Ovary (tissue), 9 donors: ENCODE measurements around the gene ANKRD44. TPM values are rescaled to one million over a fixed set of nuclear protein-coding genes. Genes with fewer than 3 reads are reported as not detected.

Experiments used
- DNase-seq, 5 donors: peaks; one replicate each; pipeline ENCODE4 v3.0.0-alpha.2; 2019 to 2020
- H3K27ac ChIP-seq, 2 donors: fragments of 200-600 bp; one replicate each; pipeline versions ENCODE4 v1.5.1 to v1.8.0; 2019 to 2022
- H3K27me3 ChIP-seq: fragments of 200-600 bp; one replicate; pipeline ENCODE4 v1.8.0; 2022
- H3K36me3 ChIP-seq: fragments of 200-600 bp; sonication (generic); one replicate; pipeline ENCODE4 v1.5.1; 2019
- H3K4me1 ChIP-seq: one replicate; pipeline ENCODE4 v1.8.1; 2013; ENCODE audit warnings: mild to moderate bottlenecking, moderate library complexity; ENCODE audit not compliant: insufficient read depth
- H3K4me3 ChIP-seq: fragments of 200-600 bp; sonication (generic); one replicate; pipeline ENCODE4 v1.5.1; 2017
- H3K9me3 ChIP-seq, 2 donors: fragments of 200-600 bp in 1 of 2; sonication (generic) in 1 of 2; one replicate each; pipeline versions ENCODE4 v1.5.1 to v1.8.1; 2013 to 2019; ENCODE audit warnings: mild to moderate bottlenecking in 1 of 2, moderate library complexity in 1 of 2
- EP300 ChIP-seq: sonication (generic); formaldehyde crosslinking; IDR thresholded peaks from one replicate; pipeline ENCODE4 v1.6.1; 2017; ENCODE audit warnings: antibody characterized with exemption
- POLR2A ChIP-seq: fragments of 450-650 bp; IDR thresholded peaks from one replicate; pipeline ENCODE4 v1.6.1; 2017; ENCODE audit warnings: antibody characterized with exemption, mild to moderate bottlenecking, moderate library complexity
- WGBS, 3 donors: extraction: QIAGEN DNeasy Blood & Tissue Kit in 1 of 3; methylation state at CpG; one replicate each; pipeline versions ENCODE4 v1.1.5 to v1.1.7; 2013 to 2017; 5-methylcytosine and 5-hydroxymethylcytosine counted together
- intact Hi-C, 4 donors: fragments of 100-400 bp; cut with DNase I; formaldehyde crosslinking; loops; one replicate each; pipeline versions ENCODE4 v1.11.0 to v1.15.1; 2022 to 2023
- polyA plus RNA-seq, 2 donors: library from polyadenylated mRNA; stranded (reverse); fragments of 200-250 nt in 1 of 2; fragments of 350-450 nt in 1 of 2; fragmentation: Illumina TruSeq in 1 of 2; extraction: RNeasy Lipid Tissue Mini Kit (QIAGEN cat#74804) in 1 of 2; gene quantifications; one replicate each; pipeline ENCODE4 v1.2.3, GENCODE V29; 2013 to 2014
- total RNA-seq, 7 donors: library from RNA; depleted of rRNA in 2 of 7; stranded (reverse); fragments of >200 nt in 2 of 7; fragmentation: NEBNext Ultra II Directional in 3 of 7; extraction: Animal tissue kit (Norgen Biotek cat#: 25700) in 3 of 7; gene quantifications; one replicate each; pipeline versions ENCODE4 v1.1.0 to v1.2.4, GENCODE V29; 2016 to 2023
- TF ChIP-seq, protein P1 (sequence below), 3 donors: fragments of 450-650 bp in 2 of 3; fragments of 200-600 bp in 1 of 3; IDR thresholded peaks; one replicate each; pipeline versions ENCODE4 v1.5.1 to v1.8.0; 2016 to 2022; ENCODE audit warnings: antibody characterized with exemption in 3 of 3, mild to moderate bottlenecking in 1 of 3
- donor health status: DM: no; HTN: no; CAD: no; lungs with moderate emphysema.
- donor health status: DM: no; HTN: no; CAD: no.
- donor health status: Bipolar disorder and iron deficiency.
- donor health status: DM: yes; HTN: yes; CAD: no.
- donor health status: DM: no; HTN: no; CAD: no.
- donor health status: DM: yes; HTN: yes; CAD: no.

The ANKRD44 gene
- total and polyA plus RNA-seq, 9 donors: 2.6 to 60.0 (median 11.1) TPM

GRCh38 chr2:197121255-197121654 lies 189.3 kb downstream of the ANKRD44 start:
- Histone ChIP-seq H3K4me3 (no peak overlapping the region), H3K27me3 (no peaks in the 10 kb centered on the region), H3K4me1 (no peaks in the 10 kb centered on the region), H3K27ac (no peak overlapping the region), H3K36me3 (no peaks in the 10 kb centered on the region), H3K9me3 (no peaks in the 10 kb centered on the region)
- WGBS, 3 donors: 95 to 97% (median 96%) methylated on average over 8 of the region's 8 CpGs
- no peak for DNase-seq
- intact Hi-C loops: loop anchor here in 1 of 4 donors (5.0 kb wide), 1 partner anchor 256 kb away; no protein-coding TSS in a partner anchor
- TF ChIP-seq EP300 (no peak), POLR2A (no peak)
- TF ChIP-seq, protein P1, sequence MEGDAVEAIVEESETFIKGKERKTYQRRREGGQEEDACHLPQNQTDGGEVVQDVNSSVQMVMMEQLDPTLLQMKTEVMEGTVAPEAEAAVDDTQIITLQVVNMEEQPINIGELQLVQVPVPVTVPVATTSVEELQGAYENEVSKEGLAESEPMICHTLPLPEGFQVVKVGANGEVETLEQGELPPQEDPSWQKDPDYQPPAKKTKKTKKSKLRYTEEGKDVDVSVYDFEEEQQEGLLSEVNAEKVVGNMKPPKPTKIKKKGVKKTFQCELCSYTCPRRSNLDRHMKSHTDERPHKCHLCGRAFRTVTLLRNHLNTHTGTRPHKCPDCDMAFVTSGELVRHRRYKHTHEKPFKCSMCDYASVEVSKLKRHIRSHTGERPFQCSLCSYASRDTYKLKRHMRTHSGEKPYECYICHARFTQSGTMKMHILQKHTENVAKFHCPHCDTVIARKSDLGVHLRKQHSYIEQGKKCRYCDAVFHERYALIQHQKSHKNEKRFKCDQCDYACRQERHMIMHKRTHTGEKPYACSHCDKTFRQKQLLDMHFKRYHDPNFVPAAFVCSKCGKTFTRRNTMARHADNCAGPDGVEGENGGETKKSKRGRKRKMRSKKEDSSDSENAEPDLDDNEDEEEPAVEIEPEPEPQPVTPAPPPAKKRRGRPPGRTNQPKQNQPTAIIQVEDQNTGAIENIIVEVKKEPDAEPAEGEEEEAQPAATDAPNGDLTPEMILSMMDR (IDR thresholded peaks at IDR 0.05): no peak

DNA sequence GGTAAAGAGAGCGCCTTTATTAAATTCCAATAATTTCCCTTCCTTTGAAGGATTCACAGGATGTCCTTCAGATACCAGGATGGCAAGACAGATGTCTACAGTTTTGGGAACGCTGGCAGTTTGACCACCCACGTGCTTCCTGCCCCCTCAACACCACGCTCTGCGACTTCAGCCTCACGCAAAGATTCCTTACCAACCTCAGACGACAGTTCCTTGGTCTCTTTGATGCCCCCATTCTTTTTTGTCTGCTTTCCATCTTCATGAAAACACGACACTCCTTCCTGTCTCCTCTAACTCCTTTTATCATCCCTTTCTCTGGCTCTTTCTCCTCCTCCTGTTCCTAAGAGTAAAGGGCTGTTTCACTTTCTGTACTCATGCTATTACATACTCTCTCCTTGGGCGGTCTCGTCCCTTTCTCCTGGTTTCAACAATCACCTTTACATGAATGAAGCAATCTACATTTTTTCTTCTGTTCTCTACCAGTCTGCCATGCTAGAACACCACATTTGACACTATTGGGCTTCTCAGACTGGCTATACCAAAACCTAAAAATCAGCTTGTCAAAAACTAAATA lies 194.2 kb downstream of the ANKRD44 start:
- DNase-seq: no peak
- intact Hi-C loops: loop anchor here in 1 of 4 donors (5.0 to 10.0 kb wide), 2 partner anchors 198 to 266 kb away; partner anchors contain the start of gene ANKRD44
- H3K27me3 ChIP-seq: no peaks in the 10 kb centered on the region
- H3K4me3 ChIP-seq: no peak overlapping the region
- no peaks in the 10 kb centered on the region for H3K36me3 ChIP-seq
- no peak overlapping the region for H3K27ac ChIP-seq
- TF ChIP-seq POLR2A: no peak
- TF ChIP-seq, protein P1 (IDR thresholded peaks at IDR 0.05): no peak
- TF ChIP-seq EP300: no peak
- no peaks in the 10 kb centered on the region for H3K9me3 ChIP-seq
- 77 to 90% (median 85%) methylated on average over 10 of the region's 10 CpGs for WGBS, 3 donors
- no peaks in the 10 kb centered on the region for H3K4me1 ChIP-seq

DNA sequence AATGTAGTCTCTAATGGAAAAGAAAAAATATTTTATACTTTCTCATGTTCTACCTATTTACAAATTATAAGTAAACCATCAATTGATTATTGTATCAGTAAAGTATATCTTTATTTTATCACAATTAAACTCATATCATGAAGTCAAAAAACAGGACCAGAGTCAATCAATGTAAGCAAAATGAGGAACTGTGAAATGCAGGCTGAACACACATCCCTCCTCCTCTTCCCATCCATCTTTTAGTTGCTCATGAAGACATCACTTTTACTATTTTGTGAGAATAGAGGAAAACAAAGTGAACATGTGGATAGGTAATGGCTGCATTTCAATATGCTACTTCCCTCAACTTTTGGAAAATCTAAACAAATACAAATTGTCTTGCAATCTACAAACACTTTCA lies 195.3 kb downstream of the ANKRD44 start:
- Histone ChIP-seq H3K27ac (no peak overlapping the region), H3K9me3 (no peaks in the 10 kb centered on the region), H3K4me3 (no peak overlapping the region), H3K27me3 (no peaks in the 10 kb centered on the region), H3K4me1 (no peaks in the 10 kb centered on the region), H3K36me3 (no peaks in the 10 kb centered on the region)
- intact Hi-C loops: loop anchor here in 1 of 4 donors (5.0 to 10.0 kb wide), 2 partner anchors 199 to 267 kb away; partner anchors contain the start of gene ANKRD44
- TF ChIP-seq EP300: no peak
- no peak for TF ChIP-seq POLR2A
- TF ChIP-seq, protein P1 (IDR thresholded peaks at IDR 0.05): no peak
- no peak for DNase-seq

DNA sequence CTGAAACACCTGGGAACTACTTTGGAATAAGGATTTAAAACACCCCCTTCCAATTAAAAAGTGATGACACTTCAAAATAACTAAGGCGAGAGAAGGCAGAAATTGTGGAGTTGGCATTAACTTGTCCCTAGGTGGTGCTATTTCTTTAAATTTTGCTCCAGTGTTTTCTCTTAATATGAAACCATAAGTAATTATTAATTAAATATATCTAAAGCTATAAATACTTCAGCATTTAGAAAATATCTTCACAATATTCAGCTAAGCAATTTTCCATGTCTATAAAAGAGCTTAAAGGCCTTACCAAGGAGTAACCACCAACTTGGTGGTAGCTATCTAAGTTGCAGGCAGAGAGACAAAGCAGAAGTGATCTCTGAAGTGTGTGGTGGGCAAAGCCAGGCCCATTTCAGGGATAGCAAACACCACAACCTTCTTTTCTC lies 197.3 kb downstream of the ANKRD44 start:
- Histone ChIP-seq H3K36me3 (no peaks in the 10 kb centered on the region), H3K9me3 (no peaks in the 10 kb centered on the region), H3K27ac (no peak overlapping the region), H3K4me3 (no peak overlapping the region), H3K4me1 (no peaks in the 10 kb centered on the region), H3K27me3 (no peaks in the 10 kb centered on the region)
- 0 to 2% (median 0%) methylated on average over 1 of the region's 1 CpG for WGBS, 3 donors
- DNase-seq: no peak
- TF ChIP-seq POLR2A: no peak
- no peak for TF ChIP-seq EP300
- TF ChIP-seq, protein P1 (IDR thresholded peaks at IDR 0.05): peak; percentile 33 to 47 (median 35)
- intact Hi-C loops: loop anchor here in 2 of 4 donors (5.0 to 10.0 kb wide), 2 partner anchors 202 to 264 kb away; partner anchors contain the start of gene ANKRD44 (in 1 of the 2)
